Measurements from ENCODE around the gene HEXIM2.

Gene HEXIM2

GRCh38 chr17:45148183-45149036 is 13.3 kb upstream of the HEXIM2 start, which contains the start of gene HEXIM1 (continued):
- TF ChIP-seq PRDM6 (tag by site-specific recombination; IDR thresholded peaks at IDR 0.05): no peak; the same call in 1 of the 2 replicates
- no peak; the same call in 1 of the 2 replicates for TF ChIP-seq ZNF133 (tag by site-specific recombination; IDR thresholded peaks at IDR 0.05)
- TF ChIP-seq PBX3 (CRISPR knock-in tag; IDR thresholded peaks at IDR 0.05): peak; percentile 63; the same call in 1 of the 2 replicates
- peak; percentile 97 for TF ChIP-seq ZNF580 (tag by site-specific recombination; IDR thresholded peaks at IDR 0.05)
- 0 out of 2 replicates have a peak, but pooled peaks have one; percentile 13 for TF ChIP-seq KLF10 (tag by site-specific recombination; IDR thresholded peaks at IDR 0.05)
- TF ChIP-seq ZNF175 (tag by site-specific recombination; IDR thresholded peaks at IDR 0.05): no peak
- peak; percentile 97 for TF ChIP-seq ZNF837 (tag by site-specific recombination; IDR thresholded peaks at IDR 0.05)
- TF ChIP-seq ZNF18 (tag by site-specific recombination; IDR thresholded peaks at IDR 0.05): peak; percentile 78
- TF ChIP-seq SCRT1 (tag by site-specific recombination; IDR thresholded peaks at IDR 0.05; ENCODE audit: borderline replicate concordance): no peak; the same call in 1 of the 2 replicates
- TF ChIP-seq ZSCAN23 (tag by site-specific recombination; IDR thresholded peaks at IDR 0.05): peak; percentile 99
- TF ChIP-seq ZBTB8A (tag by site-specific recombination; IDR thresholded peaks at IDR 0.05): peak; percentile 76
- peak; percentile 95 for TF ChIP-seq ZNF660 (tag by site-specific recombination; IDR thresholded peaks at IDR 0.05)
- peak; percentile 99 for TF ChIP-seq ZBTB10 (tag by site-specific recombination; IDR thresholded peaks at IDR 0.05)
- TF ChIP-seq ZBTB48 (tag by site-specific recombination; IDR thresholded peaks at IDR 0.05): peak; percentile 96
- peak; percentile 90 for TF ChIP-seq ZNF629 (tag by site-specific recombination; IDR thresholded peaks at IDR 0.05)
- peak; percentile 95 for TF ChIP-seq BCL11B (tag by site-specific recombination; IDR thresholded peaks at IDR 0.05; ENCODE audit: low read depth)
- TF ChIP-seq, protein P1, sequence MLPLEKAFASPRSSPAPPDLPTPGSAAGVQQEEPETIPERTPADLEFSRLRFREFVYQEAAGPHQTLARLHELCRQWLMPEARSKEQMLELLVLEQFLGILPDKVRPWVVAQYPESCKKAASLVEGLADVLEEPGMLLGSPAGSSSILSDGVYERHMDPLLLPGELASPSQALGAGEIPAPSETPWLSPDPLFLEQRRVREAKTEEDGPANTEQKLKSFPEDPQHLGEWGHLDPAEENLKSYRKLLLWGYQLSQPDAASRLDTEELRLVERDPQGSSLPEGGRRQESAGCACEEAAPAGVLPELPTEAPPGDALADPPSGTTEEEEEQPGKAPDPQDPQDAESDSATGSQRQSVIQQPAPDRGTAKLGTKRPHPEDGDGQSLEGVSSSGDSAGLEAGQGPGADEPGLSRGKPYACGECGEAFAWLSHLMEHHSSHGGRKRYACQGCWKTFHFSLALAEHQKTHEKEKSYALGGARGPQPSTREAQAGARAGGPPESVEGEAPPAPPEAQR (tag by site-specific recombination; IDR thresholded peaks at IDR 0.05): peak; percentile 98
- peak; percentile 96 for TF ChIP-seq ZNF394 (tag by site-specific recombination; IDR thresholded peaks at IDR 0.05; ENCODE audit: borderline replicate concordance)
- TF ChIP-seq EGR2 (tag by site-specific recombination; IDR thresholded peaks at IDR 0.05; ENCODE audit: low read depth): peak; percentile 98
- no peak for TF ChIP-seq ZNF274 (IDR thresholded peaks at IDR 0.05; ENCODE audit: low read length)
- TF ChIP-seq ZNF274 (tag by site-specific recombination; IDR thresholded peaks at IDR 0.05; ENCODE audit: borderline replicate concordance): no peak; the same call in 1 of the 2 replicates
- no peak for TF ChIP-seq ZNF670 (tag by site-specific recombination; IDR thresholded peaks at IDR 0.05; ENCODE audit: low read depth)
- peak; percentile 80 for TF ChIP-seq YY1 (tag by site-specific recombination; IDR thresholded peaks at IDR 0.05)
- peak; percentile 98 for TF ChIP-seq REPIN1 (tag by site-specific recombination; IDR thresholded peaks at IDR 0.05; ENCODE audit: low read depth)
- TF ChIP-seq, protein P2, sequence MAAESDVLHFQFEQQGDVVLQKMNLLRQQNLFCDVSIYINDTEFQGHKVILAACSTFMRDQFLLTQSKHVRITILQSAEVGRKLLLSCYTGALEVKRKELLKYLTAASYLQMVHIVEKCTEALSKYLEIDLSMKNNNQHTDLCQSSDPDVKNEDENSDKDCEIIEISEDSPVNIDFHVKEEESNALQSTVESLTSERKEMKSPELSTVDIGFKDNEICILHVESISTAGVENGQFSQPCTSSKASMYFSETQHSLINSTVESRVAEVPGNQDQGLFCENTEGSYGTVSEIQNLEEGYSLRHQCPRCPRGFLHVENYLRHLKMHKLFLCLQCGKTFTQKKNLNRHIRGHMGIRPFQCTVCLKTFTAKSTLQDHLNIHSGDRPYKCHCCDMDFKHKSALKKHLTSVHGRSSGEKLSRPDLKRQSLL (tag by site-specific recombination; IDR thresholded peaks at IDR 0.05): peak; percentile 88
- peak; percentile 99 for TF ChIP-seq ZEB2 (tag by site-specific recombination; IDR thresholded peaks at IDR 0.05)
- no peak for TF ChIP-seq ZNF529 (tag by site-specific recombination; IDR thresholded peaks at IDR 0.05; ENCODE audit: insufficient replicate concordance)
- TF ChIP-seq ZBTB17 (tag by site-specific recombination; IDR thresholded peaks at IDR 0.05): peak; percentile 98
- peak; percentile 40 for TF ChIP-seq ZNF510 (tag by site-specific recombination; IDR thresholded peaks at IDR 0.05; ENCODE audit: insufficient replicate concordance)

All from HEK293 (cell line).